Stomach (tissue), 4 donors: Measurements from ENCODE around the gene PTPRD.

Experiments
- CTCF ChIP-seq, 7 experiments: fragments of 450-650 bp in 4 of 7; fragments of 200-600 bp in 3 of 7; sonication (generic) in 3 of 7; IDR thresholded peaks; one replicate each; pipeline ENCODE4 v1.5.1; 2016 to 2019; ENCODE audit warnings: antibody characterized with exemption in 7 of 7, control low read depth in 2 of 7, mild to moderate bottlenecking in 1 of 7
- EP300 ChIP-seq: sonication (generic); formaldehyde crosslinking; IDR thresholded peaks from one replicate; pipeline ENCODE4 v1.6.1; 2017; ENCODE audit warnings: antibody characterized with exemption

- TF ChIP-seq CTCF (IDR thresholded peaks at IDR 0.05): no peak
- TF ChIP-seq EP300: no peak
Observed at GRCh38 chr9:8484597-8485191, 2128.1 kb downstream of the PTPRD start.
